GM18873 (cell line): ENCODE measurements around the gene FAM180B.
"Not testable (repeated sequence)": the region's sequence is repeated elsewhere in the genome, so short reads cannot be mapped to it uniquely, and the experiment has no call there.

Experiments used
- ATAC-seq: cut with Tn5 transposase; IDR thresholded peaks from one replicate; pipeline ENCODE4 v1.9.1; 2021; ENCODE audit warnings: mild to moderate bottlenecking, moderate library complexity, moderate number of reproducible peaks; ENCODE audit not compliant: unreplicated experiment, low FRiP score

The FAM180B gene, protein sequence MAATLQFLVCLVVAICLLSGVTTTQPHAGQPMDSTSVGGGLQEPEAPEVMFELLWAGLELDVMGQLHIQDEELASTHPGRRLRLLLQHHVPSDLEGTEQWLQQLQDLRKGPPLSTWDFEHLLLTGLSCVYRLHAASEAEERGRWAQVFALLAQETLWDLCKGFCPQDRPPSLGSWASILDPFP

DNA sequence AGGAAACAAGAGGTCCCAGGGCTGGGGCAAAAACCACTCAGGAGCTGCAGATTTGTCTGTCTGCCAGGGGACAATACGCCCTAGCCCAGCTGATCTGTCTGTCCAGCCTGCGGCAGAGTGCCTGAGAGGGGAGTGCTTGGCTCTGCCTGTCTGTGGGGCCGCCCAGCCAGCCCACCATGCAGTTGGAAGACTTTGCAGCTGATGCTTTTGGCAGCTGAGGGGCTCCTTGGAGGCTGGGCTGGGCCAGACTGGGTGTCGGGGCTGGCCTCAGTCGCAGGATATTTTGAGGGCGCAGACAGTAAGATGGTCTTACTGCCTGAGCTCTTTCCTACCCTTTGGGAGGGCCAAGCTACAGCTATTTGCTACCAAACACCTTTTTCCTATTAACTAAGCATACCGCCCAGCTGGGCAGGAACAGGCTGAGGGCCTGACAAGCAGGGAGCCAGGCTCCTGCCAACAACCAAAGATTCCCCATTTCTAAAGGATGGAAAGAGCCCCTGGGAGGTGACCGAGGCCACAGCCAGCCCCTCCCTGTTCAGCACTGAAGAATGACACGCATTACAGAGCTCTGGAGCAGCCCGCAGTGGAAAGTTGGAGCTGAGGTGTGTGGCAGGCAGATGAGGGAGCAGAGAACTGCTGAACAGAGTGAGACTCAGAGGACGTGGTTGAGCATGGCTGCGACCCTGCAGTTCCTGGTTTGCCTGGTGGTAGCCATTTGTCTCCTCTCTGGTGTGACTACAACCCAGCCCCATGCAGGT is at the start of gene FAM180B:
TSS of gene FAM180B (plus strand) at position 581 of the 758 bp plus-strand sequence. CDS start at position 672, 91 bp downstream.
- no peak for ATAC-seq

- ATAC-seq = no peak
Measured at GRCh38 chr11:47536915-47537314, 49.6 kb upstream of the FAM180B start.

- no peak for ATAC-seq
Measured at GRCh38 chr11:47538741-47539565, 47.5 kb upstream of the FAM180B start.

DNA sequence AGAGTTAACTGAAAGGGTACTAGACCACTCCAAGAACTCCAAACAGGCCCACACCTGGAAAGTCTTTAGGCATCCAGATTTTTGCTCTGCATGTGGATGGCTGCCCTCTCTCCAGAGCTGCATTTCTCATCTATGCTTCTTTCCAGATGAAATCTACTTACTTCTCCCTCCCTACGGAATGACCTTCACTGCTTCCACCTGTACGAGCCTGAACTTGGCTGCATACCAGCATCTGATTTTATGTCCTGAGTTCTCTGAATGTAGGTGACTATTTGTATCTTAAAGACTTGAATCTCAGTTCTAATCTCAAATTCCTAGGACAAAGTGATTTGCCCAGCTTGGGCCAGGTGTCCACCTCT is 46.8 kb upstream of the FAM180B start:
- ATAC-seq = no peak

DNA sequence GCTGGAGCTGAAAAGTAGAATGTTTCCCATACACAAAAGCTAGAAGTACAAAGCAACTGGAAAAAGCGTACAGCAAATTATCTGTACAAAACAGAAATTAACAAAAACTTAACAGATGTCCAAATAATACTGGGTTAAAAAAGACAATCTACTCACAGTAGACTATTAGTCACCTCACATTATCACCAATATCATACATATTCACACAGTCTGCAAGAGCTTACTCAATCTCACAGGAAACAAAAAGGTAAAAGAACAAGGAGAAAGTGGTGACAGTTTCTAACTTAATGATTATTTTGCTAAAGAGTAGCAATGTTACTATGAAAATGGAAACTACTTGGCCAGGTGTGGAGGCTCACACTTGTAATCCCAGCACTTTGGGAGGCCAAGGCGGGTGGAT is 45.4 kb upstream of the FAM180B start:
- ATAC-seq = no peak

- no peak for ATAC-seq
Measured at GRCh38 chr11:47545298-47545697, 41.2 kb upstream of the FAM180B start.

- ATAC-seq = not testable (repeated sequence)
Measured at GRCh38 chr11:47546274-47546673, 40.2 kb upstream of the FAM180B start.

DNA sequence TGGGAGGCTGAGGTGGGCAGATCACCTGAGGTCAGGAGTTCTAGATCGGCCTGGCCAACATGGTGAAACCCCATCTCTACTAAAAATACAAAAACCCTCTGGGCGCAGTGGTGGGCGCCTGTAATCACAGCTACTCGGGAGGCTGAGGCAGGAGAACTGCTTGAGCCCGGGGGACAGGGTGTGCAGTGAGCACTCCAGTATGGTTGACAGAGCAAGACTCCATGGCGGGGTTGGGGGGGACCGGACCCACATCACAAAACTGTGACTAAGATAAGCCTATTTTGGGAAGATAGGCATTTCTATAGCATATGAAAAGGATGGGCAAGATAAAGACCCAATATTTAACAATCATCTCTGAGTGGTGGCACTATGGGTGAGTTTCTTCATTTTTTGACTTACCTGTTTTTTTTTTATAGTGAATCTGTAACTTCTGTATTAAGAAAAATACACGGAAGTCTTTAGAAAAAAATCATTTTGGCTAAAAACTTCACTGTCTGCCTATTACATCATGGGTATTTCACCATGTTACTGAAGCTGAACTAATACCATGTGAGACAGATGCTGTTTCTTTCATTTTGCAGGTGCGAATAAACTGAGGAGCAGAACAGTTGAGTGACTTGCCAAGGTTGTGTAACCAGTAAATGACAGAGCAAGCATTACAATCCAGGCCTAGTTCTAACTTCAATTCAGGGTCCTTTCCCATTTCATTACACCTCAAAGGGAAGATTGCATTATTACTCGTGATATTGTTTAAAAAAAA is 36.0 kb upstream of the FAM180B start:
- no peak for ATAC-seq

DNA sequence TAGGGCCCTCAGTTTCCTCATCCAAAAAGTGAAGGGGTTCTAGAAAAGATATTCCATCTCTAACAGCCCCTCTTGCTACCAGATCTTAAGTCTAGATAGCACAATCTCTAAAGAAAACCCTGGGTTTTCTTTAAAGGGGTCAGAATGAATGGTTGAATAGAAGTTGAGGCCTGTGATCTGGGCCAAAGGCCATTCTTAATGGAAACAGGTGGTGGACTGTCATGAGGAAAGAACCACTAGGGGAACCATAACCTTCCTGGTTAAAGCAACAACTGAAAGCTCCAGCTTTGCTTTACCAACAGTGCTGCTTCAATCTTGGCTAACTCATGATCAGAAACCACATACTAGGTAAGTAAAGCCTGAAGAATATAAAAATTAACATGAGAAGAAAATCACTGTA is 35.4 kb upstream of the FAM180B start:
- no peak for ATAC-seq

DNA sequence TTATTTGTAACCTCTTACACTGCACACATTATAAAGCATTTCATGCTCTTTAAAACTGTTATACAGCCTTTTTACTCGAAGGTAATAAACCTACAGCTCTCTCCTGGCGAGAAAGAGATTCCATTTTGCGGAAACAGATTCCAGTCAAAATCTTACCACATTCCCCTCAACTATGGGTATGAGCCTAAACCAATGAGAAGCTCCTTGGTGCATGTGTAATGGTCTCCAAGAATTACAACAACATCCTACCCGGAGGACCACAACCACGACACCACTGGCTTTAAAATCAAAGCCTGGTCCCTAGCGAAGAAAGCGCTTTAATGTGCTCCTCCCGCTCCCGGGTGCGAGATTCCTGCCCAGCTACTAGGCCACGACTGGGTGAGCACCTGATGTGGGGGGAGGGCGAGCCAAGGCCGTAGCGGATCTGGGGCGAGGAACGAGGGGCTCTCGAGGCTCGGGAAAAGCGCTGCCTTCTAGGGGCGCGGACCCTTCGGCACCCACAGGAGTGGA is 34.4 kb upstream of the FAM180B start:
- ATAC-seq = no peak

DNA sequence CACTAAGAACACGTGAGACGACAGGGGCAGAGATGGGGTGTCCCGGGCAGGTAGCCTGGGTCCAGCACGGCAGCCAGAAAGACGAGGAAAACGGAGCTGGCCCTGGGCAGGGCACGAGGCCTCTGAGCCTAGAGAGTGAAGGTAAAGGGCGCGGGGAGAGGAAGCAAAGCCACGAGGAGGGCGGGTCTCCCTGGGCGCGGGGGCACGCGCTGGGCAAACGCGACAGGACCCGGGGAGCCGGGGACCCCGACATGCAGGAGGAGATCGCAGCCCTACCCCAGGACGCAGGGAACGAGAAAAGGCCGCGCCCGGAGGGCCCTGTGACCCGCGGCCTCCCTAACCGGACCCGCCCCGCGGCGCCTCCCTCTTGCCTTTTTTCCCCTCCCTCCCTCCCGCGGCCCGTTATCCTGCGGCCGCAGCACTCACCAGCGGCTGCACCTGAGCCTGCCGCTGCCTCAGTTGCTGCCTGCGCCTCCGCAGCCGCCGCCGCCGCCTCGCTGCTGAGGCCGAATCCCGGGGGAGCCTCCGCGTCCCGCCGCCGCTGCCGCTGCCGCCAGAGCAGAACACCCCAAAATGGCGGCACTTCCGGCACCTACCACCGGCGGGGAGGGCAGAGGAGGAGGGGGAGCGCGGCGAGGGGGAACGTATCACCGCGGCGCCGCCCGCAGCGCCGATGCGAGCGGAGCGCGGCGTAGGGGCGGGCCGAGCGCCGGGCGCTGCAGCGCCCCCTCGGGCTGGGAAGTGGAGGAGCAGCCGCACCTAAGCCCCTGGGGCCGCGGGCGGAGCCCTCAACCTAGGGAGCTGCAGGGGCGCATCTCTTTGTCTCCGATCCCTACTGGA is 33.7 kb upstream of the FAM180B start, which contains the start of gene CELF1:
TSS of gene CELF1 (minus strand) at position 567 of the 840 bp plus-strand sequence. CDS start 53,609 bp downstream, outside the sequence.
- peak; percentile 82 for ATAC-seq

DNA sequence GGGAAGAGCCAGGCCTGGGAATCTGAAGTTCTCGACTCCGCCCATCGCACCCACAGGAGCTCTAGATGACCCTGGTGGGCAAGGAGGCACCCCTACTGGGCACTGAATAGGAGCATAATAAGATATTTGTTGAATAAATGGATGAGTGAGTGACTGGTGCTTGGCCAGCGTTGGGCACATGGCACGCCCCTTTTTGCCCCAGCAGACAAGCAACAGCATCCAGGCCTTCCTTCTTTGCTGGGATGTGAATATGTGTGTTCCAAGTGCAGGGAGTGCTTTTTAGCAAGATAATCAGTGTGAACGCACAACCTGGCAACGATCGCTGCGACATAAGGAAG is 33.1 kb upstream of the FAM180B start:
- peak; percentile 28 for ATAC-seq

DNA sequence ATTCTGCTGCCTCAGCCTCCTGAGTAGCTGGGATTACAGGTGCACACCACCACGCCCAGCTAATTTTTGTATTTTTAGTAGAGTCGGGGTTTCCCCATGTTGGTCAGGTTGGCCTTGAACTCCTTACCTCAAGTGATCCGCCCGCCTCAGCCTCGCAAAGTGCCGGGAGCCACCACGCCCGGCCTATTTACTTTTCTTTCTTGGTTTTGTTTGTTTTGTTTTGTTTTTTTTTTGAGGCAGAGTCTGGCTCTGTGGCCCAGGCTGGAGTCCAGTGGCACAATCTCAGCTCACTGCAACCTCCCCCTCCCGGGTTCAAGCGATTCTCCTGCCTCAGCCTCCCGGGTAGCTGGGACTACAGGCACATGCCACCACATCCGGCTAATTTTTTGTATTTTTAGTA is 29.5 kb upstream of the FAM180B start:
- ATAC-seq = not testable (repeated sequence)

DNA sequence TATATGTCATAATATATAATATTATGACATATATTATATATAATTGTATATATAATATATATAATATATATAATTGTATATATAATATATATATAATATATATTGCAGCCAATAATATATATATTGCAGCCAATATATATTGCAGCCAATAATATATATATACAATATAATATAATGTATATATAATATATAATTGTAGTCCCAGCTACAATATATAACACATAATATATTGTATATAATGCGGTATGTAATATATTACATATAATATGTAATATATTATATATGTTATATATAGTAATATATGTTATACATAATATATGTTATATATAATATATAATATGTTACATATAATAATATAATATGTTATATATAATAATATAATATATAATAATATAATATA is 27.8 kb upstream of the FAM180B start:
- no peak for ATAC-seq

GRCh38 chr11:47560426-47560825 is 26.1 kb upstream of the FAM180B start:
- ATAC-seq = no peak

DNA sequence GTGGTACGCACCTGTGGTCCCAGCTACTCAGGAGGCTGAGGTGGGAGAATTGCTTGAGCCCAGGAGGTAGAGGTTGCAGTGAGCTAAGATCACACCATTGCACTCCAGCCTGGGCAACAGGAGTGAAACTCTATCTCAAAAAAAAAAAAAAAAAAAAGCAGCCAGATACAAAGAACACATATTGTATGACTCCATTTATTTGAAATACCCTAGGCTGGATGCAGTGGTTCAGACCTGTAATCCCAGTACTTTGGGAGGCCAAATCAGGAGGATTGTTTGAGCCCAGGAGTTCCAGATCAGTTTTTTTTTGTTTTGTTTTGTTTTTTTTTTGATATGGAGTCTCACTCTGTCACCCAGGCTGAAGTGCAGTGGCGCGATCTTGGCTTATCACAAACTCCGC is 24.1 kb upstream of the FAM180B start:
- ATAC-seq = not testable (repeated sequence)

DNA sequence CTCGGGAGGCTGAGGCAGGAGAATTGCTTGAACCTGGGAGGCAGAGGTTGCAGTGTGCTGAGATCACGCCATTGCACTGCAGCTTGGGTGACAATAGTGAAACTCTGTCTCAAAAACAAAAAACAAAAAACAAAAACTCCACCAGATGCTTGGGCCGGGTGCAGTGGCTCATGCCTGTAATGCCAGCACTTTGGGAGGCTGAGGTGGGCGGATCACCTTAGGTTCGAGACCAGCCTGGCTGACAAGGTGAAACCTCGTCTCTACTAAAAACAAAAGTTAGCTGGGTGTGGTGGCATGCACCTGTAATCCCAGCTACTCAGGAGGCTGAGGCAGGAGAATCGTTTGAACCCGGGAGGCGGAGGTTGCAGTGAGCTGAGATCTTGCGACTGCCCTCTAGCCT is 22.1 kb upstream of the FAM180B start:
- ATAC-seq = not testable (repeated sequence)

DNA sequence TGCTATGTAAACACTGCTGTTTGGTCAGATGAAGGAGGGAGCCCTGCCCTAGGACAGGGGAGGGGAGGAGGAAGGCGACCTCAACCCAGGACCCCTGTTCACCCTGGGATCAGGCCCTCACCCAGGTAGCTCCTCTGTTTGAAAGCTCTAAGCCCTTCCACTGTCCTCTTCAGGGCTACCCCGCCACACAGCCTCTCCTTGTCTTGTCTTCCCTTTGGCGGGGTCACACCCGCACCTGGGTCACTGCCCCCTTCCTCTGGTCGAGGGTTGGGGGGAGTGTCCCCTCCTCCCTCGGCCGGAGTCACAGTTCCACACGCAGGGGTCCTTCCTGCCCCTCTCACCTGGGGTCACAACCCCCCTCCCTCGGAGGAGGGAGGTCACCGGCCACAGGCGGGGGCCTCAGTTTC is 21.5 kb upstream of the FAM180B start:
- peak; percentile 18 for ATAC-seq

GRCh38 chr11:47565340-47566148 is 20.9 kb upstream of the FAM180B start, which contains the start of gene PTPMT1:
Gene PTPMT1 (plus strand): TSS chr11:47565599. CDS start chr11:47565623, 24 bp downstream.
- ATAC-seq = peak; percentile 51
